ENCODE measurements around the gene BCL11A. TPM values are rescaled to one million over a fixed set of nuclear protein-coding genes. Genes with fewer than 3 reads are reported as not detected.
"Not testable (repeated sequence)": the region's sequence is repeated elsewhere in the genome, so short reads cannot be mapped to it uniquely, and the experiment has no call there.

The BCL11A gene
- polyA plus RNA-seq, 3 donors from 2014 or later, result 0.14 to 0.69 (median 0.29) TPM

DNA sequence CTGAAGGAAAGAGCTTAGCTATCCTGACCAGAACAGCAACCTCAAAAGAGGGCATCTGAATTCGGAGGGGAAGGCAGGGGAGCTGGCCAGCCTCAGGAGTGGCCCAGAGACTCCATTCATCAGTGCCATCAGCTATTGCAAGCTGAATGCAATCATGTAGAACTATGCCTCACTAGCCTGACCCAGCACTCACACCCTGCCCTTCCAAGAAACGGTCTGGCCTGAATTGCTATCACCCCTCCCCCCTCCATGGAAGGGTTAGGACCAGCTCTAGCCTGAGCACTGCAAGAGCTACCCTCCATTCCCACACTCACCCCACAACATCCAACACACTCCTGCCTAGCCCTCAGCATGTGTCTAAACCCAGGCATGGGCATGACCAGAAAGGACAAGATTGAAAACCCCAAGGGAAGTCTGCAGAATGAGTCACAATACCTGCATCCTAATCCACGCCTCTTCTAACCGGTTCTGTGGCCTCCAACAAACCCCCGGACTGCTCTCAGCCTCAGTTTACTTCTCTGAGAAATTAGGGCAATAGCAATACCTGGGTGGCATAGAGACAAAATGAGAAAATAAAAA, 120.3 kb downstream of the BCL11A start:
- peaks cover 0 to 3% (median 0%) of the 10 kb centered on the region in 6 donors for H3K9me3 Mint-ChIP-seq
- H3K36me3 Mint-ChIP-seq, result no peaks in the 10 kb centered on the region
- H3K27me3 Mint-ChIP-seq (ENCODE audit: low read depth in 3 of 3), result peaks cover 0 to 4% (median 0%) of the 10 kb centered on the region in 3 donors
- H3K27ac Mint-ChIP-seq, result no peak overlapping the region
- H3K4me1 Mint-ChIP-seq, result no peaks in the 10 kb centered on the region
- H3K4me3 Mint-ChIP-seq, result no peak overlapping the region
- DNase-seq, result no peak

- peaks cover 0 to 4% (median 0%) of the 10 kb centered on the region in 3 donors for H3K27me3 Mint-ChIP-seq (ENCODE audit: low read depth in 3 of 3)
- no peak for DNase-seq
- no peak overlapping the region for H3K4me3 Mint-ChIP-seq
- peaks cover 0 to 3% (median 0%) of the 10 kb centered on the region in 6 donors for H3K9me3 Mint-ChIP-seq
- no peaks in the 10 kb centered on the region for H3K36me3 Mint-ChIP-seq
- H3K4me1 Mint-ChIP-seq, result no peaks in the 10 kb centered on the region
- H3K27ac Mint-ChIP-seq, result no peak overlapping the region
These were observed 121.3 kb downstream of the BCL11A start for GRCh38 chr2:60432035-60432601.

DNA sequence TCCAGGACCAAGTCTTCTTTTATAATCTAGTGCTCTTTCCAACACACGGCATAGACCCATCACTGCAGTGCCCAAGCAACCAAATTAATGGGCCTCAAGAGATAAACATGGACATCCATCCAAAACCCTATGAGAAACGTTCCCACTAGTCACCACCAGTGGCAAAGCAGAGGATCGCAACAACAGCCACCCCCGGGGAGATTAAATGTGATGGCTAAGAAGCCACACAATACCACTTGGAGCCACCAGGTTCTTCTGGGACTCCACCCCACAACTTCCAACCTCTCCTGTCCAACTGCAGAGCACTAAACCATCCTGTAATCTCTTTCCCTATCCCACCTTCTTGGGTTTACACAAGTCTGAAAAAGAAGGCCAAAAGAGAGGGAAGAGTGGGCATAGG, 123.8 kb downstream of the BCL11A start:
- DNase-seq, result no peak
- H3K36me3 Mint-ChIP-seq, result no peaks in the 10 kb centered on the region
- peaks cover 0 to 4% (median 2%) of the 10 kb centered on the region in 3 donors for H3K27me3 Mint-ChIP-seq (ENCODE audit: low read depth in 3 of 3)
- no peak overlapping the region for H3K27ac Mint-ChIP-seq
- peaks cover 0 to 3% (median 0%) of the 10 kb centered on the region in 6 donors for H3K9me3 Mint-ChIP-seq
- no peaks in the 10 kb centered on the region for H3K4me1 Mint-ChIP-seq
- H3K4me3 Mint-ChIP-seq, result no peak overlapping the region

- Mint-ChIP-seq H3K4me1 (no peaks in the 10 kb centered on the region), H3K9me3 (peaks cover 0 to 3% (median 0%) of the 10 kb centered on the region in 6 donors), H3K4me3 (no peak overlapping the region), H3K36me3 (no peaks in the 10 kb centered on the region), H3K27ac (no peak overlapping the region), H3K27me3 (ENCODE audit: low read depth in 3 of 3) (peaks cover 0 to 2% (median 0%) of the 10 kb centered on the region in 3 donors)
- DNase-seq, result no peak
These were observed 126.6 kb downstream of the BCL11A start for GRCh38 chr2:60426880-60427279.

DNA sequence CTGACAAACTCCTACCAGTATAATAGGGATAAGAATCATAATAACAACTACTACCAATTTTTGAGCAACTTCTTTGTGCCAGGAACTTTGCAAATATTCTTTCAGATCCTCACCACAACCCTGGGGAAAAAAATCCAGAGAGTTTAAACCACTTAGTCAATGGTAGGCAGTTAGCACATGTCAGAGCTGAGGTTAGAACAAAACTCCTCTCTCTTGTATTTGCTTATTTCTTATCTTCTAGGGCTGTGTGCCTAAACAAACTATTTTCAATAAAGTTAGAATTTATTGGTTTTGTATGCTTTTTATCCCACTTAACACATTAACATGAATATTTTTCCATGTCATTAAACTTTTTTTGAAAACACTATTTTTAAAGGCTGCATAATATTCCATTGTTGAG, 127.1 kb downstream of the BCL11A start:
- Mint-ChIP-seq H3K27me3 (ENCODE audit: low read depth in 3 of 3) (peaks cover 0 to 2% (median 0%) of the 10 kb centered on the region in 3 donors), H3K4me1 (no peaks in the 10 kb centered on the region), H3K9me3 (peaks cover 0 to 3% (median 0%) of the 10 kb centered on the region in 6 donors)

DNA sequence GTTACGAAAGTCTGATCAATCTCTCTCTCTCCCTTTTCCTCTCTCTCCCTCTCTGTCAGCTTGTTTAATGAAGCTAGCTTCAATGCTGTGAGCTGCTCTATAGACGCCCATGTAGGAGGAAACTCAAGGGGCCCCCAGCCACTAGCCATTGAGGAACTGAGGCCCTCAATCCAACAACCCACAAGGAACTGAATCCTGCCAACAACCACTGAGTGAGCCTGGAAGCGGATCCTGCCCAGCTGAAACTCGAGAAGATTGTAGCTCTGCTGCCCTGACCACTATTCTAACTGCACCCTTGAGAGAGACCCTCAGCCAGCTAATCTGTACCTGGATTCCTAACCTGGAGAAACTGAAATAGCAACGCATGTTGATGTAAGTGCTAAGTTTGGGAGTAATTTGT, 129.2 kb downstream of the BCL11A start:
- H3K27me3 Mint-ChIP-seq (ENCODE audit: low read depth in 3 of 3), result peaks cover 2 to 4% (median 3%) of the 10 kb centered on the region in 3 donors
- H3K9me3 Mint-ChIP-seq, result peaks cover 0 to 5% (median 0%) of the 10 kb centered on the region in 6 donors
- no peak overlapping the region for H3K27ac Mint-ChIP-seq
- H3K36me3 Mint-ChIP-seq, result no peaks in the 10 kb centered on the region
- H3K4me1 Mint-ChIP-seq, result no peaks in the 10 kb centered on the region
- no peak for DNase-seq
- no peak overlapping the region for H3K4me3 Mint-ChIP-seq

More for the DNA sequence above, 127.1 kb downstream of the BCL11A start:
- Mint-ChIP-seq H3K27ac (no peak overlapping the region), H3K4me3 (no peak overlapping the region), H3K36me3 (no peaks in the 10 kb centered on the region)
- DNase-seq, result no peak

DNA sequence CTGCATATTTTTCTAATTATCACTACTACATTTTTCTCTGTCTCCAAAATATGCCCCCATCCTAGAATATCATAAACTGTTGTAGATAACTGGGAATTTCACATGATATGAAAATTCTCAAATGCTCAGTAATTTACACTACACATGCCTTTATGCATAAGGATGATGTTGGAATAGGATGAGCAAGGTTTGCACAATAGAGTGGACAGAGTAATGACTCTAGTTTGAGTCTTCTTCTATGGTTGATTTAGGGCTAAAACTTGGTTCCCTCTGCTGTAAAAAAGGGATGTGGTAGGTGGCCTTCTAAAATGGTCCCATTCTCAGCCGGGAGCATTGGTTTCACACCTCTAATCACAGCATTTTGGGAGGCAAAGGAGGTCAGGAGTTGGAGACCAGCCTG, 129.9 kb downstream of the BCL11A start:
- Mint-ChIP-seq H3K27me3 (ENCODE audit: low read depth in 3 of 3) (peaks cover 2 to 4% (median 4%) of the 10 kb centered on the region in 3 donors), H3K36me3 (no peaks in the 10 kb centered on the region), H3K4me1 (no peaks in the 10 kb centered on the region), H3K9me3 (peaks cover 0 to 3% (median 0%) of the 10 kb centered on the region in 6 donors), H3K4me3 (no peak overlapping the region), H3K27ac (no peak overlapping the region)
- DNase-seq, result no peak

DNA sequence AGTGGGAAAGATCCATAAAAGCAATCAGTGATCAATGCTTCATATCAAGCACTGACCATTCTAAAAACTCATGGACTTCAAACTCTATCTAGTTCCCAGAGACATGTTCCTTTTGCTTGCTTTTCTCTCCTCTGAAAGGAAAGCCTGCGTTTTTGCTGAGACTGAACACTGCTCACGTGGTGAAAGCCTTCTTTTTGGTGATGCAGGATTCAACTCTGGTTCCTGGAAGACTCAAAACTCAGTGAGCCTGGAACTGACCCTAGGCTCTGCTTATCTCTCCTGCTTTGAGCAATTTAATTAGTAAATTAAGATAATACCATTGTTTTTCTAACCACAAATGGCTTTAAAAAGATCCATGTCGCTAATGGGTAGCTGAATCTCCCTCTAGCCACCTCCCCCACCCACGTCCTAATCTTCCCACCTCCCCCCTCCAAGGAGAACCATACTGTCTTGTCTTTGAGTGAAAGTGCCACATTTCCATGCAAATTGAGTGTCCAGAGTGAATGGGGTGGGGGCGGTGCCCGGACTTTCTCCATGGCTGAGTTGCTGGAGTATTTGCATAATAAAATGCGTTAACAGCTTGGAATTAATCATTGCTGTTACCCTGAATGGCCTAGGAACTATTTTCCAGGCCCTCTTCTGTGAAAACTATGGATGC, 130.5 kb downstream of the BCL11A start:
- Mint-ChIP-seq H3K4me1 (no peaks in the 10 kb centered on the region), H3K27me3 (ENCODE audit: low read depth in 3 of 3) (peaks cover 4 to 6% (median 4%) of the 10 kb centered on the region in 3 donors), H3K36me3 (no peaks in the 10 kb centered on the region), H3K27ac (no peak overlapping the region), H3K9me3 (peaks cover 0 to 1% (median 0%) of the 10 kb centered on the region in 6 donors), H3K4me3 (no peak overlapping the region)
- DNase-seq, result no peak

DNA sequence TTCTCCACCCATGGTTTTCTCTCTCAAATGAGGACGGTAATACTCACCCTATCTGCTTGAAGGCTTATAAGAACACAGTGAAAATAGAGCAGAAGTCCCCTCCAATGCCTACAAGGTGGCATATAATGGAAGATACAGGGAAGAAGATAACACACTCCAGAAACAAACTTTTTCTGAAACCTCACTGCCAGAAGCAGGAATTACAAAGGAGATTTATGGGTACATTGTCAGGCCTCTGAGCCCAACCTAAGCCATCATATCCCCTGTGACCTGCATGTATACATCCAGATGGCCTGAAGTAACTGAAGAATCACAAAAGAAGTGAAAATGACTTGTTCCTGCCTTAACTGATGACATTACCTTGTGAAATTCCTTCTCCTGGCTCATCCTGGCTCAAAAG, 136.2 kb downstream of the BCL11A start:
- DNase-seq; H3K9me3 Mint-ChIP-seq; H3K27ac Mint-ChIP-seq; H3K4me1 Mint-ChIP-seq; H3K36me3 Mint-ChIP-seq; H3K4me3 Mint-ChIP-seq; H3K27me3 Mint-ChIP-seq (ENCODE audit: low read depth in 3 of 3): not testable (repeated sequence)

GRCh38 chr2:60416221-60417008, 137.0 kb downstream of the BCL11A start:
- Mint-ChIP-seq H3K4me1 (peaks cover 0 to 4% of the 10 kb centered on the region in 2 donors), H3K27ac (no peak overlapping the region), H3K4me3 (no peak overlapping the region), H3K36me3 (no peaks in the 10 kb centered on the region), H3K27me3 (ENCODE audit: low read depth in 3 of 3) (peaks cover 3 to 6% (median 5%) of the 10 kb centered on the region in 3 donors), H3K9me3 (peaks cover 0 to 1% (median 0%) of the 10 kb centered on the region in 6 donors)
- no peak for DNase-seq

DNA sequence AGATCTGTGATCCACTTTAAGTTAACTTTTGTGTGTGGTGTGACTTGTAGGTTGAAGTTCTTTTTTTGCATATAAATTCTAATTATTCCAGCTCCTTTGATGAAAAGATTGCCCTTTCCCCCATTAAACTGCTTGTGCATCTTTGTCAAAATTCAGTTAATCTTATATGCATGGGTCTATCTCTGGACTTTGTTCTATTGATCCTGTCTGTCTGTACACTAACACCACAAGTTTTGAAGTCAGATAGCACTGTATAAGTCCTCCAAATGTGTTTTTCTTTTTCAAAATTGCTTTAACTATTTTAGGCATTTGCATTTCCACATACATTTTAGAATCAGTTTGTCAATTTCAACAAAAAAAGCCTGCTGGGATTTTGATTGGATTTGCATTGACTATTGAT, 137.6 kb downstream of the BCL11A start:
- Mint-ChIP-seq H3K9me3 (peaks cover 0 to 1% (median 0%) of the 10 kb centered on the region in 6 donors), H3K27ac (no peak overlapping the region), H3K4me1 (peaks cover 0 to 5% of the 10 kb centered on the region in 2 donors), H3K36me3 (no peaks in the 10 kb centered on the region), H3K4me3 (no peak overlapping the region), H3K27me3 (ENCODE audit: low read depth in 3 of 3) (peaks cover 3 to 6% (median 5%) of the 10 kb centered on the region in 3 donors)
- no peak for DNase-seq

DNA sequence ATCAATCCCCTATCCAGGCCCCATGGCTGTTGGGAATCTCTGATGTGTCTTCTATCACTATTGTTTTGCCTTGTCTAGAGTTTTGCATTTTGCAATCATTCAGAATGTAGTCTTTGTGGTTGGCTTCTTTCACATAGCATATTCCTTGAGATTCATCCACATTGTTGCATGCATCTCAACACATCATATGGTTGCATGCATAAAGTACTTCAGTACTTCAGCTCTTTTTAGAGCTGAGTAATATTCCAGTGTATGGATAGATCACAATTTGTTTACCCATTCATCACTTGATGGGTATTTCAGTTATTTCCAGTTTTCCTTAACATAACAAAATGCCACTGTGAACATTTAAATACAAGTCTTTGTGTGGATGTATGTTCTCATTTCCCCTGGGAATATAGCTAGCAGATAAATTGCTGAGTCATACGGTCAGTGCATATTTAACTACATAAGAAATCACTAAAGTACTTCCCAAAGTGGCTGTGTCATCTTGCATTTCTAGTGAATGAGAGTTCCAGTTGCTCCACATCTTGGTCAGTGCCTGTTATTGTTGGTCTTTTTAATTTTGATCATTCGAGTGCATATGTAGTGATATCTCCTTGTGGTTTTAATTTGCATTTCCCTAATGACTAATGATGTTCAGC, 138.8 kb downstream of the BCL11A start:
- Mint-ChIP-seq H3K4me1 (peaks cover 0 to 5% of the 10 kb centered on the region in 2 donors), H3K36me3 (no peaks in the 10 kb centered on the region), H3K4me3 (no peak overlapping the region), H3K27ac (no peak overlapping the region), H3K27me3 (ENCODE audit: low read depth in 3 of 3) (peaks cover 2 to 4% (median 3%) of the 10 kb centered on the region in 3 donors), H3K9me3 (no peaks in the 10 kb centered on the region)
- no peak for DNase-seq

DNA sequence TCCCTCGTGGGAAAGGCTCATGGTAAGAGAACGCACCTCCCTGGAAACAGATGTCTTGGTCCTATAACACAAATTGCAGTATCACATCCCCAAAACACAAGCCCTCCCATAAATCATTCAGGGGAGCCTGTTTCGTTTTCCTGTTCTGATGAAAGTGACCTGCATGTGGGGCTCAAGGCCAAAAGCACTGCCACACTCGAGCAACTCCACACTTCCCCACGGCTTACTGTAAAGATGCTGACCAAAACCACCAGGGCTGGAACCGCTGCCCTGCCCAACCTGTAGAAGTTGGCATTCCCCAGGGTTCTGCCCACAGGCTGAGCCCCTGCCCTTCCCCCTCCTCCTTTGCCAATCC, 139.7 kb downstream of the BCL11A start:
- Mint-ChIP-seq H3K4me3 (no peak overlapping the region), H3K27me3 (ENCODE audit: low read depth in 3 of 3) (peaks cover 2 to 3% (median 2%) of the 10 kb centered on the region in 3 donors), H3K4me1 (peaks cover 0 to 5% of the 10 kb centered on the region in 2 donors), H3K27ac (no peak overlapping the region), H3K9me3 (no peaks in the 10 kb centered on the region), H3K36me3 (no peaks in the 10 kb centered on the region)
- no peak for DNase-seq
